Measurements from ENCODE around the gene VPS35L.

- TF ChIP-seq CTCF (conservative IDR thresholded peaks at IDR 0.05; ENCODE audit: low read depth, low read length) (no peak), EZH2 (IDR thresholded peaks at IDR 0.05; ENCODE audit: borderline replicate concordance, low read depth, low read length, poor library complexity, severe bottlenecking) (no peak)
Observed at GRCh38 chr16:19507867-19508266, 47.6 kb upstream of the VPS35L start.

Data from A673 (cell line).